OCI-LY3 (cell line): ENCODE measurements around the gene S100A9.

Source experiments
- EZH2phosphoT487 ChIP-seq: fragments of 200-600 bp; shearing (Covaris generic); IDR thresholded peaks from 2 replicates; pipeline ENCODE4 v1.6.1; 2018; ENCODE audit warnings: antibody characterized with exemption, mixed run types, low read depth
- TF ChIP-seq, protein P1 (sequence below): fragments of 200-600, 300-600 bp; sonication (generic); IDR thresholded peaks from 2 replicates; pipeline ENCODE4 v1.5.1; 2014; ENCODE audit warnings: antibody characterized with exemption, low read length, low read depth

DNA sequence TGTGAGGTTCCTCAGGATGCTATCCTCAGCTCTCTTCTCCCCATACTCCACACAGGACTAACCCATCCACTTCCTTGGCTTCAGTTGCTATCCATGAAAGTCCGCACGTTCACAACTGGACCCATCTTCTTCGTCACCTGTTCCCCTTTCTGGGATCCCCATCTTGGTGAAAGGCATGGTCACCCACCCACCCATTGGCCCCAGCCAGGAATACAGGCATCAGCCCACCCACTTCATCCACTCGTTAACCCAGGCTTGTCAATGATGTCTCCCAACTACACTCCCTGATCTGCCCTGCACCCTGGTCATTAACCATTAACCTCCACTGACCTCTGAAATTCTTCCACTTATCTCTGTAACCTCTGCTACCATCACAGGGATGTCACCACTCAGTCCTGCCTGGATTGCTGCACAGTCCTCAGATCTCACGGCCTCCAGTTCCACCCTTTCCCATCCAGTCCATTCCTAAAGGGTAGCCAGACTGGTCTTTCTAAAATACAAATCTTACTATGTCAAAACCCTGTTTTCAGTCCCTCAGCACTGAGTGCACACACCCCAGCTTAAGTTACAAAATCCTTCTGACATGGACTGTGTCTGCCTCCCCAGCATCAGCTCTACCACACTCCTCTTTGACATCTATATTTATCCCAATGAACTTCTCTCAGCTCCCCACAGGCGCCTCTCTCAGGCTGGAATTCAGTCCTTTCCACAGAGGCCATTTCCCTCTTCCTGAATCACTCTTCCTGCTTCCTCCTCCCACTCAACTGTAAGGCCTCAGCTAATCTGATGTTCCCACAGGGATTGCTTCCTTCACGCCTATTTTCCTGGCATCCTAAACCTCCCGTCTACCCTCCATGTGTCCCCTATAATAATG, 19.4 kb upstream of the S100A9 start:
- TF ChIP-seq, protein P1, sequence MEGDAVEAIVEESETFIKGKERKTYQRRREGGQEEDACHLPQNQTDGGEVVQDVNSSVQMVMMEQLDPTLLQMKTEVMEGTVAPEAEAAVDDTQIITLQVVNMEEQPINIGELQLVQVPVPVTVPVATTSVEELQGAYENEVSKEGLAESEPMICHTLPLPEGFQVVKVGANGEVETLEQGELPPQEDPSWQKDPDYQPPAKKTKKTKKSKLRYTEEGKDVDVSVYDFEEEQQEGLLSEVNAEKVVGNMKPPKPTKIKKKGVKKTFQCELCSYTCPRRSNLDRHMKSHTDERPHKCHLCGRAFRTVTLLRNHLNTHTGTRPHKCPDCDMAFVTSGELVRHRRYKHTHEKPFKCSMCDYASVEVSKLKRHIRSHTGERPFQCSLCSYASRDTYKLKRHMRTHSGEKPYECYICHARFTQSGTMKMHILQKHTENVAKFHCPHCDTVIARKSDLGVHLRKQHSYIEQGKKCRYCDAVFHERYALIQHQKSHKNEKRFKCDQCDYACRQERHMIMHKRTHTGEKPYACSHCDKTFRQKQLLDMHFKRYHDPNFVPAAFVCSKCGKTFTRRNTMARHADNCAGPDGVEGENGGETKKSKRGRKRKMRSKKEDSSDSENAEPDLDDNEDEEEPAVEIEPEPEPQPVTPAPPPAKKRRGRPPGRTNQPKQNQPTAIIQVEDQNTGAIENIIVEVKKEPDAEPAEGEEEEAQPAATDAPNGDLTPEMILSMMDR, result no peak
- no peak for TF ChIP-seq EZH2phosphoT487
